Small intestine (tissue), 7 donors: ENCODE results near the gene MYO3B. TPM values are rescaled to one million over a fixed set of nuclear protein-coding genes. Genes with fewer than 3 reads are reported as not detected.
"Not testable (repeated sequence)": the region's sequence is repeated elsewhere in the genome, so short reads cannot be mapped to it uniquely, and the experiment has no call there.

Experiments used
- DNase-seq, 2 donors: peaks; one replicate each; pipeline versions ENCODE4 v3.0.0 to v3.0.0-alpha.2; 2013
- FAIRE-seq: peaks from 2 replicates; lab custom pipeline; 2012; peaks lifted over from hg19 to GRCh38; lab: Jason Lieb, UNC
- H3K27ac ChIP-seq, 3 donors: one replicate each; pipeline ENCODE4 v1.5.1; 2013; ENCODE audit warnings: low read length in 2 of 3, mild to moderate bottlenecking in 2 of 3, control low read depth in 1 of 3, inconsistent platforms in 1 of 3, low read depth in 1 of 3, moderate library complexity in 1 of 3
- H3K27me3 ChIP-seq, 3 donors: one replicate each; pipeline ENCODE4 v1.6.1; 2013; ENCODE audit warnings: low read length in 3 of 3, inconsistent platforms in 1 of 3; ENCODE audit not compliant: control insufficient read depth in 3 of 3, insufficient read depth in 3 of 3
- H3K36me3 ChIP-seq, 3 donors: one replicate each; pipeline ENCODE4 v1.6.1; 2013; ENCODE audit warnings: low read length in 3 of 3, inconsistent platforms in 1 of 3, low read depth in 1 of 3, mild to moderate bottlenecking in 1 of 3, moderate library complexity in 1 of 3; ENCODE audit not compliant: control insufficient read depth in 3 of 3, insufficient read depth in 2 of 3
- H3K4me1 ChIP-seq, 3 donors: one replicate each; pipeline ENCODE4 v1.6.1; 2013; ENCODE audit warnings: low read length in 2 of 3, inconsistent platforms in 1 of 3, low read depth in 1 of 3, mild to moderate bottlenecking in 1 of 3, moderate library complexity in 1 of 3; ENCODE audit not compliant: control insufficient read depth in 3 of 3, insufficient read depth in 2 of 3
- H3K4me3 ChIP-seq, 3 donors: one replicate each; pipeline ENCODE4 v1.5.1; 2013; ENCODE audit warnings: low read length in 3 of 3, control low read depth in 1 of 3, inconsistent platforms in 1 of 3, low read depth in 1 of 3, mild to moderate bottlenecking in 1 of 3, moderate library complexity in 1 of 3
- H3K9me3 ChIP-seq, 2 donors: one replicate each; pipeline ENCODE4 v1.6.1; 2013; ENCODE audit warnings: low read depth in 1 of 2, low read length in 1 of 2; ENCODE audit not compliant: control insufficient read depth in 2 of 2, insufficient read depth in 1 of 2
- WGBS, 3 donors: extraction: QIAGEN DNeasy Blood & Tissue Kit; methylation state at CpG; one replicate each; pipeline ENCODE4 v1.1.7; 2013; 5-methylcytosine and 5-hydroxymethylcytosine counted together
- polyA plus RNA-seq, 4 donors: library from polyadenylated mRNA; stranded (reverse) in 3 of 4; unstranded in 1 of 4; fragments of 200-250 nt in 3 of 4; fragments of 120-200 nt in 1 of 4; gene quantifications; one replicate each; pipeline versions ENCODE4 v1.2.1 to v1.2.3, GENCODE V29; 2013
- donor health status: healthy with polysubstance abuse.
- donor health status: control.
- donor health status: control.
- donor health status: Bipolar disorder and iron deficiency.
- donor health status: healthy.

The MYO3B gene
- polyA plus RNA-seq, 4 donors = 0.03 to 0.81 TPM; not detected in 2

DNA sequence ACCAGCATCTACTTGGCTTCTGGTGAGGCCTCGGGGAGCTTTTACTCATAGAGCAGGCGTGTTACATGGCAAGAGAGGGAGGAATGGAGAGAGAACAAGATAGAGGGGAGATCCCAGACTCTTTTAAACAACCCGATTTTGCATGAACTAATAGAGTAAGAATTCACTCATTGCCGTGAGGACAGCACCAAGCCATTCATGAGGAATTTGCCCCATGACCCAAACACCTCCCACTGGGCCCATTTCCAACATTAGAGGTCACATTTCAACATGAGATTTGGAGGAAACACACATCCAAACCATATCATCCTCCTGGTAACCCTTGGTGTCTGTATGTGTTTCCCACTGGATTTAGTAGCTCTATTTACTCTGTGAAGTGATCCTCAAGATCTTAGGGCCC, 287.3 kb downstream of the MYO3B start:
- Histone ChIP-seq H3K4me1 (no peaks in the 10 kb centered on the region), H3K36me3 (no peaks in the 10 kb centered on the region), H3K27ac (no peak overlapping the region), H3K9me3 (no peaks in the 10 kb centered on the region), H3K27me3 (no peaks in the 10 kb centered on the region), H3K4me3 (no peak overlapping the region)
- no peak for FAIRE-seq
- DNase-seq = no peak
- 77 to 87% (median 78%) methylated on average over 4 of the region's 4 CpGs for whole genome bisulfite sequencing, 3 donors

DNA sequence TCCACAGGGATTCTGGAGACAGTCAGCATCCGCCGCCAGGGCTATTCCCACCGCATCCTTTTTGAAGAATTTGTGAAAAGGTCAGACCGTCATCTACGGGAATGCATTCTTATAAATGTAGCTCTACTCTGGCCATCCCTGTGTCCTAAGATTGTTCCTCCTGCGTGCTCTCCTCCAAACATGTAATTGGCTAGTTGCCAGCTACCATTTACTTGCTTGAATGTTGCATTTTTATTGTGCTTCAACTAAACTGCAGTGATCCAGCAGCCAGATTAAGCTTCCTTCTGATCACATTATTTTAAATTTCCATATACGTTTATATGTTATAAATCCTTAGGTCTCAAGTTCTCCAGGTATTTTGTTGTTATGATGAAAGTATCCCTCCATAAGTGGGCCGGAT, 288.7 kb downstream of the MYO3B start:
- DNase-seq (no peak), FAIRE-seq (no peak)
- H3K27me3 ChIP-seq = no peaks in the 10 kb centered on the region
- H3K27ac ChIP-seq = no peak overlapping the region
- no peaks in the 10 kb centered on the region for H3K36me3 ChIP-seq
- no peaks in the 10 kb centered on the region for H3K9me3 ChIP-seq
- no peaks in the 10 kb centered on the region for H3K4me1 ChIP-seq
- H3K4me3 ChIP-seq = no peak overlapping the region
- WGBS, 3 donors = 83 to 93% (median 93%) methylated on average over 8 of the region's 8 CpGs

DNA sequence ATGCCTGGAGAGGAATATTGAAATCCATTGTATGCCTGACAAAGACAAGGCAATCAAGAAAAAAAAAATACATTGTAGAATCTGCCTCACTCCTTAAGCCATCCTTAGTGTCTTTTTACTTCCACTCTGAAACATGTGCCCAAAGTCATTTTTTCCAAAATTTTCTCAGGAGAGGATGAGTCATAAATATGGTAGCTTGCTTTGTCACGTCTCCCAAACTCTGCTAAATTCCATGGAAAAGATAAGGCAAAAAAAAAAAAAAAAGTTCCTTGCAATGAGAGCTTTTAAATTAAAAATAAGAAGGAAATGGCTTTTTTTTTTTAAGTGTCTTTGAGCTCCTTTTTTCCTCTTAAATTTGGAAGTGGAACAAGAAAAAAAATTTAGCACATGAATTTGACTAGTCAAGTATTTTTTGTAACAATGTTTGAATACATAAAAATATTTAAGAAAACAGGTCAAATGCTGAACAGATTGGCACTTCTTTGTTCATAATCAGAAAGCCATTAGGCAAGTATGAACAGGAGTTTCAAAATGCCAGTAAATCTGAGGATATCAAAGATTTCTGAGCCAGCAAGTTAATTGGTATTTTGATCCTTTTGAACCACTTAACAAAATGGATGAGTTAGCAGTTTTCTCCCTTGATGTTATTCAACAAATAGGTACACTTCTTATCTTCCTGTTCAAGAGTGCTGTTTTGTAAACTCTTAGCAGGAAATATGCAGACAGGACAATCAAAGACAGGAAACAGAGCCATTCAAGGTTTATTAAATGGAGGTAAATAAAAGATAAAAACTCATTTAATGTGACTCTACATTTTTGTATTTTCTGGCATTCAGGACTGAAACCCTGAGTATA, 289.8 kb downstream of the MYO3B start:
- H3K36me3 ChIP-seq = no peaks in the 10 kb centered on the region
- no peak overlapping the region for H3K27ac ChIP-seq
- H3K27me3 ChIP-seq = no peaks in the 10 kb centered on the region
- no peaks in the 10 kb centered on the region for H3K4me1 ChIP-seq
- 44 to 67% (median 53%) methylated on average over 1 of the region's 1 CpG for WGBS, 3 donors
- no peak for FAIRE-seq
- H3K4me3 ChIP-seq = no peak overlapping the region
- no peak for DNase-seq
- no peaks in the 10 kb centered on the region for H3K9me3 ChIP-seq

GRCh38 chr2:170468557-170468956, 290.6 kb downstream of the MYO3B start:
- Histone ChIP-seq H3K4me1 (no peaks in the 10 kb centered on the region), H3K36me3 (no peaks in the 10 kb centered on the region), H3K27ac (no peak overlapping the region), H3K4me3 (no peak overlapping the region), H3K9me3 (no peaks in the 10 kb centered on the region), H3K27me3 (no peaks in the 10 kb centered on the region)
- FAIRE-seq (no peak), DNase-seq (no peak)
- WGBS, 3 donors = 76 to 81% (median 77%) methylated on average over 4 of the region's 4 CpGs

DNA sequence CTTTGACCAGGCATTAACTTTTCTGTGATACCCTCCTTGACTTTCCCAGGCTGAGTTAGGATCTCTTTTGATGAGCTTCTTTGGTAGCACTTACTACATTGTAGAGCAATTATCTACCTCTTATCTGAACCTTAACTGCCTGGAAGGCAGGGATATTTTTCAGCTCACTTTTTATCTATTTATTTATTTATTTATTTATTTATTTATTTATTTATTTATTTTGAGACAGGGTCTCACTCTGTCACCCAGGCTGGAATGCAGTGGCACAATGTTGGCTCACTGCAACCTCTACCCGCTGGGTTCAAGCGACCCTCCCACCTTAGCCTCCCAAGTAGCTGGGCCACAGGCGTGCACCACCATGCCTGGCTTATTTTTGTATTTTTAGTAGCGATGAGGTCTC, 294.6 kb downstream of the MYO3B start:
- not testable (repeated sequence) for FAIRE-seq, DNase-seq, H3K9me3 ChIP-seq, H3K27me3 ChIP-seq, H3K4me1 ChIP-seq, H3K4me3 ChIP-seq, H3K36me3 ChIP-seq, H3K27ac ChIP-seq
- WGBS, 3 donors = 89 to 96% (median 94%) methylated on average over 4 of the region's 4 CpGs

DNA sequence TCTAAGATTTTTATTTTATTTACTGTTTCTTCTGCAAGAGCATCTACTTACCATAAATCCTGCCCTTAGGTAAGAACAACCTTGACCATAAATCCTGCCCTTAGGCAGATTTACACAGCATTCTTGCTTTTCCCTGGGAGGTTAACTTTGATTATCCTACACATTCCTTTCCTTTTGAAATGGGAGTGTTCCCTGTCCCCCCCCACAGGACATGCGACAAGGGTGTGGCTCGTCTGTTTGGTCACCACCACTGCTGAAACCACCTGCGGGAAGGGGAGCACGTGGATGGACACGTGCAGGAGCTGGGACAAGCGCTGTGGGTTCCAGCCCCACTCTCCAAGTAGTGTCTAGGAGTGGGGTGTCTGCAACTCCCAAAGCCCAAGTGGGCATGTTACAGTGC, 297.9 kb downstream of the MYO3B start:
- 38 to 79% (median 59%) methylated on average over 6 of the region's 6 CpGs for WGBS, 3 donors
- peak in 1 of 2 donors; percentile 53 for DNase-seq

GRCh38 chr2:170477630-170478029, 299.7 kb downstream of the MYO3B start:
- peaks cover 0 to 6% of the 10 kb centered on the region in 2 donors for H3K9me3 ChIP-seq
- H3K4me1 ChIP-seq = no peaks in the 10 kb centered on the region
- no peak overlapping the region for H3K4me3 ChIP-seq
- FAIRE-seq (no peak), DNase-seq (no peak)
- H3K27me3 ChIP-seq = no peaks in the 10 kb centered on the region
- H3K27ac ChIP-seq = no peak overlapping the region
- WGBS, 3 donors = 59 to 70% (median 68%) methylated on average over 4 of the region's 4 CpGs
- no peaks in the 10 kb centered on the region for H3K36me3 ChIP-seq

More for the DNA sequence above, 297.9 kb downstream of the MYO3B start:
- Histone ChIP-seq H3K9me3 (peaks cover 0 to 6% of the 10 kb centered on the region in 2 donors), H3K4me1 (no peaks in the 10 kb centered on the region), H3K27me3 (no peaks in the 10 kb centered on the region), H3K36me3 (no peaks in the 10 kb centered on the region), H3K27ac (no peak overlapping the region), H3K4me3 (no peak overlapping the region)
- FAIRE-seq = no peak

- no peaks in the 10 kb centered on the region for H3K27me3 ChIP-seq
- FAIRE-seq (no peak), DNase-seq (no peak)
- no peak overlapping the region for H3K4me3 ChIP-seq
- H3K36me3 ChIP-seq = no peaks in the 10 kb centered on the region
- peaks cover 0 to 6% (median 0%) of the 10 kb centered on the region in 3 donors for H3K4me1 ChIP-seq
- H3K27ac ChIP-seq = no peak overlapping the region
- WGBS, 3 donors = 81 to 89% (median 87%) methylated on average over 4 of the region's 4 CpGs
- H3K9me3 ChIP-seq = peaks cover 0 to under 1% of the 10 kb centered on the region in 2 donors
These were observed 303.3 kb downstream of the MYO3B start for GRCh38 chr2:170481201-170481600.
